Measurements from ENCODE around the gene TMEM253.

DNA sequence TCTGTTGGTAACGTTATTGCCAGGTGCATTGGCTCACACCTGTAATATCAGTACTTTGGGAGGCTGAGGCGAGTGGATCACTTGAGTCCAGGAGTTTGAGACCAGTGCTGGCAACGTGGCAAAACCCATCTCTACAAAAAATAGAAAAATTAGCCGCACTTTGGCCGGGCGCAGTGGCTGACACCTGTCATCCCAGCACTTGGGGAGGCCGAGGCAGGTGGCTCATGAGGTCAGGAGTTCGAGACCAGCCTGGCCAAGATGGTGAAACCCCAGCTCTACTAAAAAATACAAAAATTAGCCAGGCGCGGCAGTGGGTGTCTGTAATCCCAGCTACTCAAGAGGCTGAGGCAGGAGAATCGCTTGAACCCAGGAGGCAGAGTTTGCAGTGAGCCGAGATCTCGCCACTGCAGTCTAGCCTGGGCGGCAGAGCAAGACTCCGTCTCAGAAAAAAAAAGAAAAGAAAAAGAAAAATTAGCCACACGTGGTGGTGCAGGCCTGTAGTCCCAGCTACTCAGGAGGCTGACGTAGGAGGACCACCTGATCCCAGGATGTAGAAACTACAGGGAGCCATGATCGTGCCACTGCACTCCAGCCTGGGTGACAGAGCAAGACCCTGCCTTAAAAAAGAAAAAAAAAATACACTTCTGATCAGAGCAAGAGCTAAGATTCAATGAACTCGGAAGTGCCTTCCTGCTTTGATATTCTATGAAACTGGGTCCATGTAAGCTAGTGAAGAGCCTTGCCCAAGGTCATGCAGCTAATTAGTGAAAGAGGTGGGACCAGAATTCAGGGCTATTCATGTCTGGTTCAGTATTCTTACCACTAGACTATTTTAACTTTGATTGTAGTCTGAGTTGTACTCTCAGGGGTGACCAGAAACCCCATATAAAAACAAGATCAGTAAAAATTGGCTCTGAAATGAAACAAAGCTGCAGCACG is 47.4 kb upstream of the TMEM253 start:
- TF ChIP-seq POLR2A (IDR thresholded peaks at IDR 0.05; ENCODE audit: low read depth), result no peak
- TF ChIP-seq, protein P1, sequence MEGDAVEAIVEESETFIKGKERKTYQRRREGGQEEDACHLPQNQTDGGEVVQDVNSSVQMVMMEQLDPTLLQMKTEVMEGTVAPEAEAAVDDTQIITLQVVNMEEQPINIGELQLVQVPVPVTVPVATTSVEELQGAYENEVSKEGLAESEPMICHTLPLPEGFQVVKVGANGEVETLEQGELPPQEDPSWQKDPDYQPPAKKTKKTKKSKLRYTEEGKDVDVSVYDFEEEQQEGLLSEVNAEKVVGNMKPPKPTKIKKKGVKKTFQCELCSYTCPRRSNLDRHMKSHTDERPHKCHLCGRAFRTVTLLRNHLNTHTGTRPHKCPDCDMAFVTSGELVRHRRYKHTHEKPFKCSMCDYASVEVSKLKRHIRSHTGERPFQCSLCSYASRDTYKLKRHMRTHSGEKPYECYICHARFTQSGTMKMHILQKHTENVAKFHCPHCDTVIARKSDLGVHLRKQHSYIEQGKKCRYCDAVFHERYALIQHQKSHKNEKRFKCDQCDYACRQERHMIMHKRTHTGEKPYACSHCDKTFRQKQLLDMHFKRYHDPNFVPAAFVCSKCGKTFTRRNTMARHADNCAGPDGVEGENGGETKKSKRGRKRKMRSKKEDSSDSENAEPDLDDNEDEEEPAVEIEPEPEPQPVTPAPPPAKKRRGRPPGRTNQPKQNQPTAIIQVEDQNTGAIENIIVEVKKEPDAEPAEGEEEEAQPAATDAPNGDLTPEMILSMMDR (IDR thresholded peaks at IDR 0.05), result no peak
- no peak for TF ChIP-seq EP300 (IDR thresholded peaks at IDR 0.05)
- TF ChIP-seq POLR2AphosphoS5 (IDR thresholded peaks at IDR 0.05), result no peak
